CD4-positive, alpha-beta T cell treated with Interleukin-6 at 100 ng/mL for 8 hours (primary cell): ENCODE results near the gene RNASE13.
"Not testable (repeated sequence)": the region's sequence is repeated elsewhere in the genome, so short reads cannot be mapped to it uniquely, and the experiment has no call there.

Source experiments
- DNase-seq: peaks from one replicate; pipeline ENCODE4 v3.0.0-alpha.2; 2020; ENCODE audit warnings: mixed read lengths, low spot score

Gene RNASE13

DNA sequence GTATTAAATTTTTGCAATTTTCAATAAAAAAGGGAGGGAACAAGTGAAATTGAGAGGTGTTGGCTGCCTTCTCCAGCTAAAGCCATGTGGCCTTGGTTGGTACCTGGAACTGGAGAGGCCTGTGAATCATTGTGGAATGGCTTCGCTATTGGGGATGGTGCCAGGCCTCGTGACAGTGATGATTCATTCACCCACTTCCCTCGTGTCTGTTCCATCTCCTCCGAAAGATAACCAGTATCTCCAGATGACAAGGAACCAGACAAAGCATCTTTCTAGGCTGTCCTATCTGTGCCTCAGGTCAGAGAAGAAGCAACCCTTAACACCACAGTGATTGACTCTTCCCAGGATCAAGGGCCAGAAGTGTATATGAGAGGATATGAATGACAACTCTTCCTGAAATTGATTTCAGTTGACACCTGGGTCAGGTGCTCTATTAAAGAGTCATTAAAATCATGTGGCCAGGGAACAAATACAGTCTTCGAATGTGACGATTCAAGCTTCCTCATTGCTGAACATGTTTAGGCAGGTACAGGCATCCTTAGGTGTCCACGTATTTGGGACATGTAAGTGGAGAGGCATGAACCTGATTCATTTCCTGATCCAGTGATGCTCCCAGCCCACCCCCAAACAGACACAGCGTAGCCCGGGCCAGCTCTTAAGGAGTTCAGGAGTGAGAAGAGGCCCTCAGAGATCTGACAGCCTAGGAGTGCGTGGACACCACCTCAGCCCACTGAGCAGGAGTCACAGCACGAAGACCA is 7.2 kb upstream of the RNASE13 start, which contains the start of gene RNASE7:
Gene RNASE7, plus strand, starts transcription at position 687 of the 758 bp plus-strand sequence. CDS start 631 bp downstream, outside the sequence.
- DNase-seq = no peak

DNA sequence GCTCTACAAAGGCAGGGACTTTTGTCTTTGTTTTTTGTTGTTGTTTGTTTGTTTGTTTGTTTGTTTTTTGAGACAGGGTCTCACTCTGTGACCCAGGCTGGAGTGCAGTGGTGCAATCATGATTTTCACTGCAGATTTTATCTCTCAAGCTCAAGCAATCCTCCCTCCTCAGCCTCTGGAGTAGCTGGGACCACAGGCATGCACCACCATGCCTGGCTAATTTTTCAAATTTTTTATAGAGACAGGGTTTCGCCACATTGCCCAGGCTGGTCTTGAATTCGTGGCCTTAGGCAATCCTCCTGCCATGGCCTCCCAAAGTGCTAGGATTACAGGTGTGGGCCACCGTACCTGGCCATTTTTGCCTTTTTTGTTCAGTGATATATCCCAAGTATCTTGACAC is 6.3 kb upstream of the RNASE13 start:
- not testable (repeated sequence) for DNase-seq

DNA sequence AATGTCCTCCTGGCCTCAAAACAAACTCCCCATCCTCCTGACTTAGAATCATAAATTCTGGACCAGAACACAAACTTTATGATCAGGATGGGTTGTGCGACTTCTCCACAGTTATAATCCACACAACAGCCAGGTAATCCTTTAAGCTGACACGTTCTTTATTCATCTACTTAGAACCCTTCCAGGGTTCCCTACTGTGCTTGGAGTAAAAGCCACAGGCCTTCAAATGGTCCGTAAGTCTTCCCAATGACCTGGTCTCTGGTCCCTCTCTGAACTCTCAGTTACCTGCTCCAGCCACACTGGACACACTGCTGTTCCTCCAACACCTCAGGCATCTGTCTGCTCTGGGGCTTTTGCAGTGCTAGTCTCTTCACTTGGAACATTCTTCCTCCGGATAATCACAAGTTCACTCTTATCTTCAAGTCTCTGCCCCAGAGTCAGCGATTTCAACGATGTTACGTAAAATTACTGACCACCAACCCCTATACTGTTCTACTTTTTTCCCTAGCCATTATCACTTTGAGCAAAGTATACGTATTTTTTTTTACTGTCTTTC is 5.8 kb upstream of the RNASE13 start:
- DNase-seq = no peak

DNA sequence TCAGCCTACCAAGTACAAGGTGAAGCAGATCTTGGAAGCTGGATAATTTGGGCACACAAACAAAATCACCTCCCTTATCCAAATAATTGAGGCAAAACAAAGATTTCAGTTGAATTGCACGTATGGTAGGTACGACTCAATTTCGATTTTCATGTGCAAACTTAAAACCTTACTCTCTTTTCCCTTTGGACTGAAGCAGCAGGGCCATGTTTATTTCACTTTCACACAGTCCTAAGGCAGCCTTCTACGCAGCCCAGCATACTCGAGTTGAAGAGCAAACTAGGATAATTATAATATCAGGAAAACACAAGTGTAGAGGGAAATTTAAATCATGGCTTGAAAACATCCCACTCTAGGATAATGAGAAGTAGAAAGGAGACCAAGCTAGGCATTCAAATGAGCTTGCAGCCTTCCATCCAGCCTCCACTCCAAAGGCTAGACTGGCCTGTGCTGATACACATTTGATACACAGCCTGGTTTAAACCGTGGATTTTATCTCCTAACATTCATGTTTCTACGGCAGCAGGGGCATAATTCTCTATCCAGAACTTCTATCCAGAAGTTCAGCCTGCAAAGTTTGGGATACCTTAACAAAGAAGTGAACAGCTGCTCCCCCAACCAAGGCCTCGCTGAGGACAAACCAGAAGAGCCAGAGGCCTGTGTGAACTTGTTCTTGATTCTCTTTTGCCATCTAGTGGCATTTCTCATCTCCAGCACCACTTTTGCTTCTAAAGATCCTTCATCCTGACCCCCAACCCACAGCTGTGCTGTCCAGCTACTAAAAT is 5.2 kb upstream of the RNASE13 start:
- peak; percentile 41 for DNase-seq

DNA sequence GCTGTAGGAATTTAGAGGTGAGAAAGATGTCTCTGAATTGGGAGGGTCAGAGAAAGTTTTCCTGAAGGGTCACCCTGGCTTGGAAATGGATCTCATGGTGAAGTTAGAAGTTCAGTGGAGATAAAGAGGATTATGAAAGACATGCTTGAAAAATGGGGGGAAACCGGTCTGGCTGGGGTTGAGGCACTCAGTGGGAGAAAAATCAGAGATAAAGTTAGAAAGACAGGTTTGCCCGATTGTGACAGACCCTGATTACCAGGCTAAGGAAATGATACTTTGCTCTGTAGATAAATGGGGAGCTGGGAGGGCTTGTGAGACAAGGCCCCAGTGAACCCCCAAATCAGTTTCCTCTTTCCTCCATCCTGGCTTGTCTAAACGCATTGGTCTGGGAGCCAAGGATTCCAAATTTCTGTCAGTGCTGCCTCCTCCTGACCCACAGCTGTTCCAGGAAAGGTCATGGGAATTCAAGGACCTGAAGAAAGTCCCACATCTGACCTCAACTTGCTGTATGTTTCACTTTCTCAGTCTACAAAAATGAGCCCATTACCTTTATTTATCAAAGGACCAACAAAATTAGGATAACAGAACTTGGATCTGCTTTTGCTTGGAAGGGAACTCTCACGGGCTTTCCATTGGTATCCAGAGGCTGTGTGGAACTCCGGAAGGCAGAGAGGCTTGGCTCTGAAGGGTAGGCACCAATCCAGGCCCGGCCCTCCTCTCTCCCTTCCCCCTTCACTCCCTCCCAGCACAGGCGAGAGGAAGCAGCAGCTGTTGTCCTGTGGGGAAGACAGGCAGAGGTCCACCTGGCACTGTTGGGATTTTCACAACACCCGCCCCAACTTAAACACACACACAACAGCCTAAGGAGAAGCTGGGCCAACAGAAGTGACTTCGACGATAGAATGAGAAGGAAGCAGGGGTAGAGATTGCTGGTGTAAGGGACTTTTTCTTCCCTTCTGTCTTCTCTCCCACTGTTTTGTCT is 4.1 kb upstream of the RNASE13 start:
- DNase-seq = no peak

DNA sequence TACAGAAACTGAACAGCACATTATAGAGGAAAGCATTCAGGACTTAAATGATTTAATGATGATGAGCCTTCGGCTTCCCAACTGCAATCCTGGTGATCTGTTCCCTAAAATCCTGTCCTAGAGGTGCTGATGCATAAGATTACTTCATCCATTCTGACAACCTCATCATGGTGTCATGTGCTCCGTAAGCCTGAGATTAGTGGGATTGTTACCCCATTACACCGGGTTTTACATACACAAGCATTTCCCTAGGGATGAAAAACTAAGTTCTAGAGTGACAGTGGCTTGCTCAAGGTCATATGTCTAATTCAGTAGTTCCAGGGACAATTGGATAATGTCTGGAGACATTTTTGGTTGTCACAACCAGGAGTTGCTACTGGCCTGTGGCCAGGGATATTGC is 2.5 kb upstream of the RNASE13 start:
- DNase-seq = no peak

DNA sequence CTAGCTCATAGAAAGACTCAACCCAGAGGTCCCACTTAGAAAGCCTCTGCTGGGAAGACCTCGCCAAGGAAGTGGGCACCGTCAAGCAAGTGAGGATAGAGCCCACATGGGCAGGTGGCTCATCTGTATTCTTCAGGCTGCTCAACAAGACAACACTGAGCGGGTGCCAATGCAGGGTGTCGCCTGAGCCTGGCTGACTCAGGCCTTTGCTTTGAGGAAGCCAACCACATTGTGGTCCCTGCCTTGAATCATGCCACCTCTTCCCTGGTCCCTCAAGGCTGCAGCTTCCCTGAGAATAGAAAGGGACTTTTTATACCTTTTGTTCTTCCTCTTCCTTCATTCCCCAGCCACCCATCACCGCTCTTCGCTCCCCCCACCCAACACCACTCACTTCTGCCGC is 2.1 kb upstream of the RNASE13 start:
- no peak for DNase-seq

DNA sequence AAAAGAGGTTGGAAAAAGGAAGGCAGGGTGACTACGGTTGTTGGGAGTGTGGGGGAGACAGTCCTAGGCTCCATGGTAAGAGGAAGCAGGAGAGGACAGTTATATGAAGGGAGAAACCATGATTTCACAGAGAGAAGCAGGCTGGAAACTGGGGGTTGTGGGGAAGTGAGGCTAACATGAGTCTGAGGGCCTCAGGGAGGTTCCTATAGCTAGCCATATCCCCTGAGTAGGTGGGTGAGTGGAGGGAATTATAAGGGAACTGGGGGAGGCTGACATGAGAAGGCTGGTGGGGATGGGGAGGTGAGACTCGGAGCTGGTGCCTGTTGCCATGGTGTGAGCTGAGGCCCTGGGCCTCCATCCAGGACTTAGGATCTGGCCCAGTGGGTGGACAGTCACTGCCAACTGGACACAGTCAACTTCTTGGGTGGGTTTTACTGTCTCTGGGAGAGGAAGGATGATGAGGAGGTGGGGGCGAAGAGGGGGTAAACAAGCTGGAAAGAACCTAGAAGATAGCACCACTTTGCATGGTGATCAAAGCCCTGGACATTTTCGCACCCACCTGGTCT is 1.4 kb downstream of the RNASE13 start:
- no peak for DNase-seq

DNA sequence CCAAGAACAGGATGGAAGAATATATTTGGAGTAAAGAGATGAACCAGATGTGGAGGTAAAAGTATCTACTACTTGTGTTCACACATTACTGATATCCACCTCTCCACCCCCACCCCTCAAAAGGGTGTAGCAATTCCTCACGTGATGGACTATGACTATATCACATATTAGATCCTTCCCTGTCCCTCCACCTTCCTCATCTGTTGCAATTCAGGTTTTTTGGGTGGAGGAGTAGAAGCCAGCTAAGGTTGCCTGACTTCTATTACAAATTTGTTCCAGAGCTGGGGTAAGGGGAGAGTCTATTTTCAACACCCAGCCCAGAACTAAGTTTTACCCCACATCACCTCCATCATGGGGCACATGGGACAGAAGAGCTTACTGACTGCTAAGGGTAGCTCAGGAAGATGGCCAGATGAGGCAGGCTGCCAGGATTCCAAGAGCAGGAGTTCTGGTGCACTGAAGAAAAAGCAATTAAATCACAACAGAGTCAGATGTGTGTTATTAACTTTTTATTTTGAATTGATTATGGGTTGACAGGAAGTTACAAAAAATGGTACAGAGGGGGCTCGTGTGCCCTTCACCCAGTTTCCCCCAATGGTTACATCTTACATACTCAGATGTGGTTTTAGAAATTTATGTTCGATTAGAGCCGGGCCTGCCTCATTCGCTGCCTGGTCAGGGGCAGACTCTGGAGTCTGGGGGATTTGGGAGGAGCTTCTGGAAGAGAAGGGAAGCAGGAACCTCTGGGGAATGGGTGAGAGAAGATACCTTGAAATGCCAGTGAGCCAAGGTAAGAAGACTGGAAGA is 2.1 kb downstream of the RNASE13 start:
- no peak for DNase-seq

DNA sequence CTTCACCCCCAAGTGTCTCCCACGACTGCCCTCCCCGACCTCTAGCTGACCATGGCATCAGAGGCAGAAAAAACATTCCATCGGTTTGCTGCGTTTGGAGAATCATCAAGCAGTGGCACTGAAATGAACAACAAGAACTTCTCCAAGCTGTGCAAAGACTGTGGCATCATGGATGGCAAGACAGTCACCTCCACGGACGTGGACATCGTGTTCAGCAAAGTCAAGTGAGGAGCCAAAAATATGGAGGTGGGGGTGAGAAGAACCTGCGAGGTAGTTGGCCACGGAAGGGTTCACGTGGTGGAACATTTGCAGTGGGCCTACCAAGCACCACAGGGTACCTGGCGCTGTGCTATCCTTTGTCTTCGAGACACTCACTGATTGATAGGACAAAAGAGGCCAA is 4.1 kb downstream of the RNASE13 start:
- no peak for DNase-seq

DNA sequence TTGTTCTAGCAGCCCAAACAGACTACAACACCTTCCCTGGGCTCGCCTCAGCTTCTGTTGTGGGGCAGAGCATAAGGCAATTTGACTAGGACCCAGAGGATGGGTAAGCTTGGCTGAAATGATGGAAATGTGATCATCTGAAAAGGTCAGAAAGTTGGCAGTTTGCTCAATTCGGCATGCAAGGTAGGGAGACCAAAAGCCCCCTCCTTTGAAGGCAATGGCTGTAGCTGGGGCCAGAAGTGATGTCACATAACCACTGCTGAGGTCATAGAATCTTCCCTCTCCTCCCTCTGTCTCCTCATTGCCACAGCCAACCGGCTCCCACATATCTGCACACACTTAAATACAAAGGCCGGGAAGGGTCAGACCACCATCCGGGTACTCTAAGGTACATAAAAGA is 4.7 kb downstream of the RNASE13 start, which contains the start of gene TPPP2:
Gene TPPP2, plus strand, starts transcription at position 301 of the 400 bp plus-strand sequence. CDS start 365 bp downstream, outside the sequence.
- DNase-seq = no peak

DNA sequence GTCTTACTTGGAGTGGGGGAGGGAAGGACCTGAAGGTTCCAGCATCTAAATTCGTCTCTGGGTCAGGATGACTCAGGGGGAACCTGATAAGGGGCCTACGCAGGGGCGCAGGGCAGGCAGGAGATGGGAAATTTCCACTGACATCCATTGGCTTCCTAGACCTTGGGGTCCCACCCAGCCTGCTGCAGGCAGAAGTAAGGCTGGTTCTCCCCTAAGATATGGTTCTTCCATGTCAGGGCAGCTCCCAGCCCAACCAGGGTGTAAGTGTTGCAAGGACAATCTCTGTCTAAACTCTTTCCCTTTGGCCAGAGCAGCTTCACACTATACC is 7.7 kb downstream of the RNASE13 start:
- no peak for DNase-seq

DNA sequence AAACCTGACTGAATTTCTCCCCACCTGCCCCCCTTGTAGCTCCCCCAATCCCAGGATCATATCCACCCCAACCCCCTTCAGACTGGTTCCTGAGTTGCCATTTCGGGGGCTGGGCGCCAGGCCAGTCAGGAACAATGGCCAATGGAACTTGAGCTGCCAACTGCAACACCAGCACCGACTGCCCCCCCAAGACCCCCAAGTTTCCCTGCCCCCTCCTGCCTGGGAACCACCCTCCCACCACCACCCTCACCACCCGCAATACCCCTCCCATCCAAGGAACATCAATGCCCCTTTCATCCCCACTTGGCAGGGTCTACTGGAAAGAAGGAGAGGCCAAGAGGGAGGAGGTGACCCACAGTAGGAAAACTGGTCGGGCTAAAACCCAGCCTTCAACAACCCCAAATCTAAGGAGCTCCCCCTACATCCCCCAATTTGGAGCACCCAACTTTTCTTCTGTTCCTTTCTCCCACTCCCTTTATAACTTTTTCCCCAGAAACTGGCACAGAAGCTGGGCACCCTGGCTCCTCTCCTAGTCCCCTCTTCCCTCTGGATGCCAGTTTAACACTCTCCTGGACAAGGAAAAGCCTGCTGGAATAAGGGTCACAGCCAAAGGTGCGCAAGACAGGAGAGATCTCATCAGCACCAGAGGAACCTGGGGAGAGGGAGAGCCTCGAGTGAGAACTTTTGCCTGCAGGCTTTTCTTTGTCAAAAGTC is 8.2 kb downstream of the RNASE13 start:
- DNase-seq = no peak

DNA sequence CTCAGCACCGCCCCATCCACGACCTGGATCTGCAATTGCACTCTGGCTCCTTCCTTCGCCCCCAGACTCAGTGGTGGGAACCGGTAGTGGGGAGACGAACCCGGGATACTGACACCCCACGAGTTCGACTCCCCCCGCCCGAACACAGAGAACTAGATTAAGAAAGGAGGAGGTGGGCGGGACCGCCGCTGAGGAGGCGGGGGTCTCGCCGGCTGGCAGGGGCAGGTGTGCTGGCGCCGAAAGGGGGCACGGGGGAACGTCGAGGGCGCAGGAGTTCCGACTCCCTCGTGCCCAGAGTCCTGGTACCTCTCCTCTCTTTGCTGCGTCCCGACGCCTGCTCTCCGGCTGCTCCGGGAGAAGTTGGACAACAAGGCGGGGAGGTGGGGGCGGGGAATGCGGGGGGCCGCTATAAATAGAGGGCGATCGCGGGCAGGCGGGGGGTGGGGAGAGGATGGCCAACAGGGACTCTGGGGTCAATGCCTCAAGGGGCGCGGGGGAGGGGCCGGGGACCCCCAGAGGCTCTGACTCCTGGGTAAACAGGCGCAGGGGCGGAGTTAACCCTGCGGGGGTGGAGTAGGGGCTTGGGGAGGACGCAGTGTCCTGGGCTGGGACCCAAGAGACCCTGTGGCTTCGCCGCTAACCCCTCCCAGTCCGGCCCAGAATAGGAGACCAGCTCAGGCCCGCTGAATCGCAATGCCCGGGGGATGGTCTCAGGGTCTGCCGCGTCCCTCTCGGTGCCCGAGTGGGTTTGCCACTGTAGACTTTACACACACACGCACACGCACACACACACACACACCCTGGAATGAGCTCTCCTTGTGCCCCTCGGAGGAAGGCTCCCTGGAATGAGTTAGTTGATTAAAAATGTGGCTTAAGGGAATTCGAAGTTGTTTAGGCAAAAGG is 9.0 kb downstream of the RNASE13 start:
- no peak for DNase-seq

DNA sequence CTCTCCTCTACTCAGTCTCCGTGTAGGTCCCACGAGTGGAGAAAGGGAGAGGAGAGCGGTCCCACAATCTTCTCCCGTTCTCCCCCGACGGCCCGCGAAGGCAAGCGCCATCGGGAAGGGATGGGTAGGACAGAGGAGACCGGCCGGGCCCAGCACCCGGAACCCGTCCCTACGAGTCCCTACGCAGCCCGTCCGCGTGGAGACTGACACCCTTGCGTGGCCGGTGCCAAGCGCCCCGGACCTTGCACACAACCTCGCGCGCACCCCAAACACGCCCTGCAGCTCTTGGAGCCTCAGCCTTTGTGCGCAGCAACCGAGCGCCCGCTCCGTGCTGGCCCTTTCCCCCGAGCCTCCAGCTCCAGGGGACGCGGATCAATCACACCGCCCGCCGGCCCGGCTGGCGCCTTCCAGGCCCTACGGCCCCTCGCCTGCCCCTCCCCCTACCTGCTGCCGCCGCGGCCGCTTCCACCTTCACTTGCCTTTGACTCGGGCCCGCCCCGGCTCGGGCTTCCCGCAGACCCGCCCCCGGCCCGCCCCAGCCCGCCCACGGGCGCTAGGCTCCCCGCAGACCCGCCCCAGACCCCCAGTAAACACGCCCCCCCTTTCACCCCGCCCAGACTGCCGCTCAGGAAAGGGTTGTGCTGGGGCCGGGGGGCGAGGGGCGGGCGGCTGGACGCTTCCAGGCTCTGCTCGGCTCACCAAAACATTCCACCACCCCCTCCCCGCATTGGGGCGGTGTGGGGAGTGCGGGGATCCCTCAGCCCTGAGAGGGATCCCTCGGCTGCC is 9.8 kb downstream of the RNASE13 start, which contains the start of gene NDRG2:
Gene NDRG2, minus strand, starts transcription at position 477 of the 786 bp plus-strand sequence. CDS start 1,746 bp downstream, outside the sequence.
- DNase-seq = peak; percentile 80

DNA sequence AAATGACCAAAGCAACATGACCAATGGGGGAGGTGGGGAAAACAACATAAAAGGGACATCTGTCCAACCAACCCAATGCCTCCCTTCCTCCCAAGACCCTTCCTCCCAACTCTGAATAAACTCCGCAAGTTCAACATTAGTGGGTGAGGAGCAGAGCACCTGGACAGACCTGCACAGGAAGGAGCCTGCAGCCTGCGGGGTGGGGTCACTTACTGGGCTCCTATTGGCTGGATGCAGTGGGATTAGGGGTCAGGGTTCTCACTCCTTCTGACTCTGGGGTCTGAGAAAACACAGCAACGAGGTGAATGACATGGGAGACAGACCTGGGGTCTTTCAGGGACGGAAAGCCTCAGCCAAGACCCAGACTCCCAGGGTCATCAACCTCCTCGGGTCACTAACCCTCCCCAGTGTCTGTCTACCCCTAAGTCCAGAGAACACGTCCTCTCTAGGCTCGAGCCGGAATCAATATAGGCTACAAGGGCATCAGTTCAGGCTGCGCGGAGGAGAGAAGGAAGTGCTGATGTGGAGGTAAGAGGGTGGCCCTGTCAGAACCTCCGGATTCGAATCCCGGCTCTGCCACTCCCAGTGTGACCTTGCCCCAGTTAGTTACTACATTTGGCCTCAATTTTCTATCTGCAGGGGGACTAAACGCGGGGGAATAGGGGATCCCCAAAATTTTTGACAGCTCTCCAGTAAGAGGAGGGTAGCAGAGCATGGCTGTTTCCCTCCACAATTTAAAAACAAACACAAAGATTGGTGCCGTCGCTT is 10.6 kb downstream of the RNASE13 start:
- no peak for DNase-seq

DNA sequence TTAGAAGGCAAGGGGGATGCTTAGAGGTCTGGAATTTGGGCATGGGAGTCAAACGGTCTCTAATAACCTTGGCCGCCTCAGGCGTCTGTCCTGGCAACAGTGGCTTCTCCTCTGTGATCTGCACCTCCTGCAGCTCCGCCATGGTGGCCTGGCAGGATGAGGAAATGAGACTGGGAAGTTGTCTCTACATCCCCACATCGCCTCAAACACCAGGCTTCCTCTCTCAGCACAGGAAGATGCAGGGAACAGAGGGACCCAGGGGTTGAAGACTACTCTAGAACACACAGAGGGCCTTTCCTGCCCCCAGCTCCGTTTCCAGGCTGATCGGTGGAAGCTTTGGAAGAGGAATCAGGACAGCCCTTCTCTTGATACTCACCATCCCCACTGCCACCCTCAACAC is 11.4 kb downstream of the RNASE13 start:
- DNase-seq = no peak
